Sigmoid colon (tissue), 7 donors: ENCODE measurements around the gene VSIG8. TPM values are rescaled to one million over a fixed set of nuclear protein-coding genes. Genes with fewer than 3 reads are reported as not detected.

Experiments used
- DNase-seq: peaks from one replicate; pipeline ENCODE4 v3.0.0-alpha.2; 2019
- H3K27ac ChIP-seq, 4 donors: fragments of 200-600 bp; sonication (generic); one replicate each; pipeline ENCODE4 v1.5.1; 2016 to 2019; ENCODE audit warnings: mild to moderate bottlenecking in 1 of 4
- H3K27me3 ChIP-seq, 3 donors: fragments of 200-600 bp; sonication (generic); one replicate each; pipeline ENCODE4 v1.5.1; 2019; ENCODE audit warnings: mild to moderate bottlenecking in 1 of 3
- H3K36me3 ChIP-seq, 4 donors: fragments of 200-600 bp; sonication (generic); one replicate each; pipeline ENCODE4 v1.5.1; 2016 to 2019
- H3K4me1 ChIP-seq, 4 donors: fragments of 200-600 bp; sonication (generic); one replicate each; pipeline ENCODE4 v1.5.1; 2017 to 2019
- H3K4me3 ChIP-seq, 4 donors: fragments of 200-600 bp; sonication (generic); one replicate each; pipeline ENCODE4 v1.5.1; 2017 to 2019; ENCODE audit warnings: mild to moderate bottlenecking in 2 of 4, moderate library complexity in 1 of 4
- H3K9me3 ChIP-seq, 4 donors: fragments of 200-600 bp in 3 of 4; sonication (generic) in 3 of 4; one replicate each; pipeline versions ENCODE4 v1.5.1 to v1.6.1; 2013 to 2019
- CTCF ChIP-seq, 4 experiments: fragments of 450-650 bp in 3 of 4; fragments of 200-600 bp in 1 of 4; IDR thresholded peaks; one replicate each; pipeline ENCODE4 v1.5.1; 2016 to 2019; ENCODE audit warnings: antibody characterized with exemption in 4 of 4, mild to moderate bottlenecking in 3 of 4, moderate library complexity in 2 of 4
- EP300 ChIP-seq, 4 donors: sonication (generic); formaldehyde crosslinking; IDR thresholded peaks; one replicate each; pipeline ENCODE4 v1.6.1; 2017; ENCODE audit warnings: antibody characterized with exemption in 4 of 4
- POLR2A ChIP-seq, 2 donors: fragments of 450-650 bp; IDR thresholded peaks; one replicate each; pipeline ENCODE4 v1.6.1; 2016; ENCODE audit warnings: antibody characterized with exemption in 2 of 2, mild to moderate bottlenecking in 2 of 2, moderate library complexity in 2 of 2
- POLR2AphosphoS5 ChIP-seq, 4 donors: sonication (generic); formaldehyde crosslinking; IDR thresholded peaks; one replicate each; pipeline ENCODE4 v1.6.1; 2017; ENCODE audit warnings: antibody characterized with exemption in 4 of 4
- WGBS, 2 donors: extraction: QIAGEN DNeasy Blood & Tissue Kit; methylation state at CpG; one replicate each; pipeline ENCODE4 v1.1.7; 2013; 5-methylcytosine and 5-hydroxymethylcytosine counted together
- intact Hi-C: fragments of 100-400 bp; cut with DNase I; formaldehyde crosslinking; loops from one replicate; pipeline ENCODE4 v1.15.1; 2023
- polyA plus RNA-seq, 3 donors: library from polyadenylated mRNA; stranded (reverse); fragments of 200-250 nt; gene quantifications; one replicate each; pipeline ENCODE4 v1.2.3, GENCODE V29; 2013
- total RNA-seq, 4 donors: library from RNA; depleted of rRNA; stranded (reverse); fragments of >200 nt; gene quantifications; one replicate each; pipeline ENCODE4 v1.1.0, GENCODE V29; 2016
- donor health status: healthy with polysubstance abuse.
- donor health status: Bipolar disorder and iron deficiency.
- donor health status: healthy.

VSIG8 gene
- total and polyA plus RNA-seq, 7 donors, result 0.10 TPM; not detected in 6

- no peak for DNase-seq
- H3K9me3 ChIP-seq, result no peaks in the 10 kb centered on the region
- intact Hi-C loops, result no loop called here
- no peak overlapping the region for H3K27ac ChIP-seq
- no peaks in the 10 kb centered on the region for H3K27me3 ChIP-seq
- 53 to 70% methylated on average over 7 of the region's 7 CpGs for WGBS, 2 donors
- H3K4me1 ChIP-seq, result peaks cover 0 to 13% (median 3%) of the 10 kb centered on the region in 4 donors
- H3K4me3 ChIP-seq, result no peak overlapping the region
- TF ChIP-seq POLR2AphosphoS5 (IDR thresholded peaks at IDR 0.05) (no peak), EP300 (IDR thresholded peaks at IDR 0.05) (no peak), CTCF (IDR thresholded peaks at IDR 0.05) (no peak), POLR2A (IDR thresholded peaks at IDR 0.05) (no peak)
- H3K36me3 ChIP-seq, result peaks cover 0 to 8% (median 0%) of the 10 kb centered on the region in 4 donors
Observed at GRCh38 chr1:159831412-159832141, 30.9 kb downstream of the VSIG8 start.

- Histone ChIP-seq H3K27ac (no peak overlapping the region), H3K27me3 (no peaks in the 10 kb centered on the region), H3K9me3 (no peaks in the 10 kb centered on the region), H3K4me3 (no peak overlapping the region), H3K4me1 (peaks cover 0 to 13% (median 3%) of the 10 kb centered on the region in 4 donors), H3K36me3 (peaks cover 0 to 8% (median 0%) of the 10 kb centered on the region in 4 donors)
- intact Hi-C loops, result no loop called here
- WGBS, 2 donors, result 82 to 90% methylated on average over 8 of the region's 8 CpGs
- no peak for TF ChIP-seq EP300 (IDR thresholded peaks at IDR 0.05)
- TF ChIP-seq POLR2A (IDR thresholded peaks at IDR 0.05), result no peak
- DNase-seq, result no peak
Observed at GRCh38 chr1:159830722-159831121, 31.7 kb downstream of the VSIG8 start.

GRCh38 chr1:159829822-159830465, 32.5 kb downstream of the VSIG8 start:
- no peak for DNase-seq
- peaks cover 0 to 7% (median 3%) of the 10 kb centered on the region in 4 donors for H3K4me1 ChIP-seq
- no peak overlapping the region for H3K4me3 ChIP-seq
- H3K27ac ChIP-seq, result no peak overlapping the region
- peaks cover 0 to 6% (median 0%) of the 10 kb centered on the region in 4 donors for H3K36me3 ChIP-seq
- no peak for TF ChIP-seq POLR2AphosphoS5 (IDR thresholded peaks at IDR 0.05)
- no peak for TF ChIP-seq EP300 (IDR thresholded peaks at IDR 0.05)
- no peak for TF ChIP-seq POLR2A (IDR thresholded peaks at IDR 0.05)
- no peak for TF ChIP-seq CTCF (IDR thresholded peaks at IDR 0.05)
- H3K27me3 ChIP-seq, result no peaks in the 10 kb centered on the region
- no peaks in the 10 kb centered on the region for H3K9me3 ChIP-seq
- WGBS, 2 donors, result 90% methylated on average over 18 of the region's 18 CpGs
- intact Hi-C loops, result no loop called here

GRCh38 chr1:159829273-159829634, 33.2 kb downstream of the VSIG8 start:
- WGBS, 2 donors, result 18 to 35% methylated on average over 3 of the region's 3 CpGs
- TF ChIP-seq EP300 (IDR thresholded peaks at IDR 0.05), result no peak
- TF ChIP-seq CTCF (IDR thresholded peaks at IDR 0.05), result peak in 1 of 4 experiments; percentile 41
- H3K27me3 ChIP-seq, result peaks cover 0 to 2% (median 0%) of the 10 kb centered on the region in 3 donors
- DNase-seq, result no peak
- no peaks in the 10 kb centered on the region for H3K9me3 ChIP-seq
- no peak overlapping the region for H3K27ac ChIP-seq
- H3K36me3 ChIP-seq, result no peaks in the 10 kb centered on the region
- intact Hi-C loops, result no loop called here
- H3K4me3 ChIP-seq, result no peak overlapping the region
- peaks cover 0 to 7% (median 3%) of the 10 kb centered on the region in 4 donors for H3K4me1 ChIP-seq

GRCh38 chr1:159828581-159829272, 33.7 kb downstream of the VSIG8 start:
- H3K9me3 ChIP-seq, result no peaks in the 10 kb centered on the region
- H3K27ac ChIP-seq, result no peak overlapping the region
- peaks cover 0 to 7% (median 0%) of the 10 kb centered on the region in 3 donors for H3K27me3 ChIP-seq
- TF ChIP-seq EP300 (IDR thresholded peaks at IDR 0.05), result no peak
- no peak for TF ChIP-seq CTCF (IDR thresholded peaks at IDR 0.05)
- no peak for TF ChIP-seq POLR2AphosphoS5 (IDR thresholded peaks at IDR 0.05)
- no peak for TF ChIP-seq POLR2A (IDR thresholded peaks at IDR 0.05)
- WGBS, 2 donors, result 88 to 89% methylated on average over 11 of the region's 11 CpGs
- no peak for DNase-seq
- intact Hi-C loops, result no loop called here
- H3K36me3 ChIP-seq, result no peaks in the 10 kb centered on the region
- peaks cover 0 to 7% (median 3%) of the 10 kb centered on the region in 4 donors for H3K4me1 ChIP-seq
- no peak overlapping the region for H3K4me3 ChIP-seq
